GM12878 (cell line): ENCODE data around the gene DISP3. TPM values are rescaled to one million over a fixed set of nuclear protein-coding genes. Genes with fewer than 3 reads are reported as not detected.

Experiments used
- ATAC-seq: fragments of 200-7000 bp; cut with Tn5 transposase; 3 replicates; pipeline ENCODE4 v1.9.1; 2020; ENCODE audit warnings: mild to moderate bottlenecking, moderate library complexity
- BruUV-seq: library from RNA; stranded (reverse); fragments of 400-500 nt; replicated peaks from 2 replicates; lab custom pipeline; 2021; lab: Mats Ljungman, UMichigan
- CTCF ChIA-PET: fragments of 300-600 bp; sonication (Branson Sonifier 250); formaldehyde crosslinking; extraction: SDS; loops from one replicate; lab custom pipeline; 2021; ENCODE audit warnings: inconsistent platforms; lab: Yijun Ruan, JAX
- POLR2A ChIA-PET: fragments of 350-600 bp; formaldehyde crosslinking; extraction: SDS; loops from one replicate; lab custom pipeline; 2021; ENCODE audit warnings: inconsistent platforms; lab: Charles Lee
- RAD21 ChIA-PET: fragments of 300-600 bp; sonication (Branson Sonifier 250); formaldehyde crosslinking; loops from one replicate; lab custom pipeline; 2023; ENCODE audit warnings: antibody characterized with exemption; ENCODE audit not compliant: unreplicated experiment; lab: Charles Lee
- SMC1A ChIA-PET: fragments of 300-600 bp; sonication (Branson Sonifier 250); formaldehyde crosslinking; loops from one replicate; lab custom pipeline; 2023; ENCODE audit not compliant: unreplicated experiment, uncharacterized antibody; lab: Charles Lee
- DNase-seq: peaks from one replicate; pipeline ENCODE4 v3.0.0-alpha.2; 2011; ENCODE audit warnings: low read depth, low spot score
- FAIRE-seq: peaks from 3 replicates; lab custom pipeline; 2011; peaks lifted over from hg19 to GRCh38; lab: Jason Lieb, UNC
- H2AFZ ChIP-seq: 2 replicates; pipeline ENCODE4 v1.6.0; 2011; ENCODE audit warnings: low read depth, low read length, control low read depth; ENCODE audit not compliant: control insufficient read depth
- H3K27ac ChIP-seq: 2 replicates; pipeline ENCODE4 v1.5.1; 2011; ENCODE audit warnings: control low read depth; ENCODE audit not compliant: control insufficient read depth, insufficient read depth
- H3K27me3 ChIP-seq, 2 experiments: replicated peaks in 1 of 2; 2 replicates each; pipeline versions ENCODE4 v1.6.0 to v1.6.1; 2011; ENCODE audit warnings: low read length in 1 of 2; ENCODE audit not compliant: control insufficient read depth in 2 of 2, insufficient read depth in 2 of 2
- H3K36me3 ChIP-seq, 2 experiments: 2 replicates each; pipeline ENCODE4 v1.5.1; 2011; ENCODE audit warnings: low read length in 1 of 2; ENCODE audit not compliant: control insufficient read depth in 2 of 2, insufficient read depth in 2 of 2
- H3K4me1 ChIP-seq: 2 replicates; pipeline ENCODE4 v1.6.1; 2011; ENCODE audit warnings: mild to moderate bottlenecking, low read length, moderate library complexity, mixed read lengths; ENCODE audit not compliant: control insufficient read depth, insufficient read depth
- H3K4me2 ChIP-seq: 2 replicates; pipeline ENCODE4 v1.6.0; 2011; ENCODE audit warnings: control low read depth; ENCODE audit not compliant: control insufficient read depth, insufficient read depth
- H3K4me3 ChIP-seq: fragments of 200-600 bp; sonication (generic); 2 replicates; pipeline ENCODE4 v1.5.1; 2016
- H3K79me2 ChIP-seq: 2 replicates; pipeline ENCODE4 v1.6.0; 2011; ENCODE audit warnings: low read length; ENCODE audit not compliant: control insufficient read depth, insufficient read depth
- H3K9ac ChIP-seq: 2 replicates; pipeline ENCODE4 v1.8.0; 2011; ENCODE audit warnings: low read length, control low read depth, mixed read lengths; ENCODE audit not compliant: control insufficient read depth, insufficient read depth
- H3K9me3 ChIP-seq: replicated peaks from 3 replicates; pipeline ENCODE4 v1.5.1; 2011; ENCODE audit warnings: mild to moderate bottlenecking, low read length; ENCODE audit not compliant: control insufficient read depth, insufficient read depth
- H4K20me1 ChIP-seq: 2 replicates; pipeline ENCODE4 v1.6.0; 2011; ENCODE audit not compliant: control insufficient read depth, insufficient read depth
- ATF2 ChIP-seq: IDR thresholded peaks from 2 replicates; pipeline ENCODE4 v1.6.1; 2012; ENCODE audit warnings: low read length, inconsistent platforms
- BHLHE40 ChIP-seq, 2 experiments: fragments of 450-650 bp in 1 of 2; IDR thresholded peaks; 2 replicates each; pipeline ENCODE4 v1.6.1; 2011 to 2017; ENCODE audit warnings: low read depth in 2 of 2, borderline replicate concordance in 1 of 2, improper control_type of control experiment in 1 of 2, low read length in 1 of 2, mild to moderate bottlenecking in 1 of 2
- EP300 ChIP-seq, 2 experiments: fragments of 150-350 bp in 1 of 2; IDR thresholded peaks; 2 replicates each; pipeline ENCODE4 v1.6.1; 2011 to 2012; ENCODE audit warnings: low read depth in 2 of 2, low read length in 2 of 2, borderline replicate concordance in 1 of 2, improper control_type of control experiment in 1 of 2, inconsistent platforms in 1 of 2; ENCODE audit not compliant: control insufficient read depth in 1 of 2
- GATAD2B ChIP-seq: fragments of 450-650 bp; conservative IDR thresholded peaks from 2 replicates; pipeline ENCODE4 v1.6.1; 2017; ENCODE audit warnings: low read depth, mild to moderate bottlenecking, moderate library complexity
- KLF5 ChIP-seq: fragments of 450-650 bp; IDR thresholded peaks from 2 replicates; pipeline ENCODE4 v1.6.1; 2014; ENCODE audit warnings: mild to moderate bottlenecking; ENCODE audit not compliant: partially characterized antibody
- MYC ChIP-seq: IDR thresholded peaks from 2 replicates; pipeline ENCODE4 v1.6.1; 2011; ENCODE audit warnings: mild to moderate bottlenecking, low read length, moderate library complexity, inconsistent platforms; ENCODE audit not compliant: insufficient read depth, insufficient replicate concordance, insufficient read length, severe bottlenecking
- NR2C2 ChIP-seq: IDR thresholded peaks from 2 replicates; pipeline ENCODE4 v1.6.1; 2011; ENCODE audit warnings: borderline replicate concordance, low read depth; ENCODE audit not compliant: control insufficient read depth, insufficient read length
- ZNF274 ChIP-seq: IDR thresholded peaks from one replicate; pipeline ENCODE4 v1.8.0; 2011; ENCODE audit not compliant: insufficient read length, insufficient read depth
- in situ Hi-C: fragments of 300-500 bp; cut with MboI; formaldehyde crosslinking; loops from 9 replicates; pipeline ENCODE4 v1.14.3; 2018; ENCODE audit warnings: mixed read lengths
- intact Hi-C: fragments of 100-400 bp; cut with micrococcal nuclease; formaldehyde crosslinking; loops from one replicate; pipeline ENCODE4 v1.14.2; 2022; ENCODE audit not compliant: unreplicated experiment
- polyA plus RNA-seq, 11 experiments: library from polyadenylated mRNA; depleted of rRNA in 4 of 11; unstranded in 6 of 11; stranded (reverse) in 5 of 11; fragments of >200 nt; fragmentation: Nextera tagmentation in 4 of 11; fragmentation: Illumina TruSeq in 1 of 11; extraction: Ambion mirVana in 4 of 11; extraction: Trizol in 1 of 11; gene quantifications; 1 replicate in 1 of 11; 2 replicates in 10 of 11; pipeline versions ENCODE4 v1.2.1 to v1.2.3, GENCODE V29; 2011 to 2016; ENCODE audit warnings: inconsistent platforms in 2 of 11, missing spikeins in 2 of 11, low read depth in 1 of 11
- total RNA-seq, 4 experiments: library from RNA; depleted of rRNA in 3 of 4; stranded (reverse); fragments of >200 nt in 3 of 4; fragmentation: Illumina TruSeq in 1 of 4; extraction: Trizol in 1 of 4; gene quantifications; 2 replicates each; pipeline versions ENCODE4 v1.2.1 to v1.2.3, GENCODE V29; 2013 to 2021
- TF ChIP-seq, protein P1 (sequence below): fragments of 450-650 bp; IDR thresholded peaks from 2 replicates; pipeline ENCODE4 v1.6.1; 2017; ENCODE audit warnings: mild to moderate bottlenecking, low read depth, inconsistent platforms; ENCODE audit not compliant: poor library complexity, severe bottlenecking
- TF ChIP-seq, protein P2 (sequence below): fragments of 450-650 bp; formaldehyde crosslinking; IDR thresholded peaks from 2 replicates; pipeline ENCODE4 v1.5.0; 2022; ENCODE audit warnings: mild to moderate bottlenecking, missing genetic modification characterization
- TF ChIP-seq, protein P3 (sequence below): fragments of 450-650 bp; IDR thresholded peaks from 2 replicates; pipeline ENCODE4 v1.6.1; 2018; ENCODE audit warnings: mild to moderate bottlenecking, low read depth, moderate library complexity; ENCODE audit not compliant: partially characterized antibody
- TF ChIP-seq, protein P4 (sequence below): fragments of 450-650 bp; IDR thresholded peaks from 2 replicates; pipeline ENCODE4 v1.6.1; 2017; ENCODE audit warnings: borderline replicate concordance

Gene DISP3
- total and polyA plus RNA-seq, 10 of the 15 experiments (the other 5 are each of a cell fraction or from before 2014, with no cell fraction given) = under 0.01 to 0.18 (median 0.09) TPM; not detected in 2

DNA sequence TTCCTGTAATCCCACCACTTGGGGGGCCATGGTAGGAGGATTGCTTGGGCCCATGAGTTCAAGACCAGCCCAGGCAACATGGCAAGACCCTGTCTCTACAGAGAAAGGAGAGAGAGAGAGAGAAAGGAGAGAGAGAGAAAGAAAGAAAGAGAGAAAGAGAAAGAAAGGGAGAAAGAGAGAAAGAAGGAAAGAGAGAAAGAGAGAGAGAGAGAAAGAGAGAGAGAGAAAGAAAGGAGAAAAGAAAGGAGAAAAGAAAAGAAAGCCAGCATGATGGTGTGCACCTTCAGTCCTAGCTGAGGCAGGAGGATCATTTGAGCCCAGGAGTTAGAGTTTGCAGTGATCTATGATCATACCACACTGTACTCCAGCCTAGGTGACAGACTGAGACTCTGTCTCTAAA lies 82.8 kb downstream of the DISP3 start:
- no peak overlapping the region for H3K27ac ChIP-seq
- CTCF ChIA-PET = no interaction called here
- FAIRE-seq = no peak
- BruUV-seq = no TSS peak
- H4K20me1 ChIP-seq = no peaks in the 10 kb centered on the region
- no peak overlapping the region for H3K9ac ChIP-seq
- no peak for DNase-seq
- in situ Hi-C loops = no loop called here
- no peaks in the 10 kb centered on the region for H3K79me2 ChIP-seq
- H3K4me2 ChIP-seq = no peak overlapping the region
- H3K4me1 ChIP-seq = no peaks in the 10 kb centered on the region
- no peak for ATAC-seq
- H3K4me3 ChIP-seq = no peak overlapping the region
- H2AFZ ChIP-seq = no peak overlapping the region
- intact Hi-C loops = no loop called here
- no peaks in the 10 kb centered on the region for H3K36me3 ChIP-seq
- SMC1A ChIA-PET = no interaction called here
- RAD21 ChIA-PET = no interaction called here
- peaks cover 0 to 5% of the 10 kb centered on the region in 2 experiments; a peak in 3 of 4 replicates for H3K27me3 ChIP-seq
- H3K9me3 ChIP-seq = no peaks in the 10 kb centered on the region
- POLR2A ChIA-PET = no interaction called here
- TF ChIP-seq GATAD2B (no peak), BHLHE40 (IDR thresholded peaks at IDR 0.05; ENCODE audit: borderline replicate concordance in 1 of 2, low read depth in 2 of 2, low read length in 1 of 2) (no peak), NR2C2 (no peak), MYC (no peak), EP300 (IDR thresholded peaks at IDR 0.05; ENCODE audit: borderline replicate concordance in 1 of 2, control insufficient read depth in 1 of 2, low read depth in 2 of 2, low read length in 2 of 2) (no peak), ATF2 (no peak), ZNF274 (no peak), KLF5 (no peak)
- TF ChIP-seq, protein P1, sequence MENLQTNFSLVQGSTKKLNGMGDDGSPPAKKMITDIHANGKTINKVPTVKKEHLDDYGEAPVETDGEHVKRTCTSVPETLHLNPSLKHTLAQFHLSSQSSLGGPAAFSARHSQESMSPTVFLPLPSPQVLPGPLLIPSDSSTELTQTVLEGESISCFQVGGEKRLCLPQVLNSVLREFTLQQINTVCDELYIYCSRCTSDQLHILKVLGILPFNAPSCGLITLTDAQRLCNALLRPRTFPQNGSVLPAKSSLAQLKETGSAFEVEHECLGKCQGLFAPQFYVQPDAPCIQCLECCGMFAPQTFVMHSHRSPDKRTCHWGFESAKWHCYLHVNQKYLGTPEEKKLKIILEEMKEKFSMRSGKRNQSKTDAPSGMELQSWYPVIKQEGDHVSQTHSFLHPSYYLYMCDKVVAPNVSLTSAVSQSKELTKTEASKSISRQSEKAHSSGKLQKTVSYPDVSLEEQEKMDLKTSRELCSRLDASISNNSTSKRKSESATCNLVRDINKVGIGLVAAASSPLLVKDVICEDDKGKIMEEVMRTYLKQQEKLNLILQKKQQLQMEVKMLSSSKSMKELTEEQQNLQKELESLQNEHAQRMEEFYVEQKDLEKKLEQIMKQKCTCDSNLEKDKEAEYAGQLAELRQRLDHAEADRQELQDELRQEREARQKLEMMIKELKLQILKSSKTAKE = no peak
- TF ChIP-seq, protein P2, sequence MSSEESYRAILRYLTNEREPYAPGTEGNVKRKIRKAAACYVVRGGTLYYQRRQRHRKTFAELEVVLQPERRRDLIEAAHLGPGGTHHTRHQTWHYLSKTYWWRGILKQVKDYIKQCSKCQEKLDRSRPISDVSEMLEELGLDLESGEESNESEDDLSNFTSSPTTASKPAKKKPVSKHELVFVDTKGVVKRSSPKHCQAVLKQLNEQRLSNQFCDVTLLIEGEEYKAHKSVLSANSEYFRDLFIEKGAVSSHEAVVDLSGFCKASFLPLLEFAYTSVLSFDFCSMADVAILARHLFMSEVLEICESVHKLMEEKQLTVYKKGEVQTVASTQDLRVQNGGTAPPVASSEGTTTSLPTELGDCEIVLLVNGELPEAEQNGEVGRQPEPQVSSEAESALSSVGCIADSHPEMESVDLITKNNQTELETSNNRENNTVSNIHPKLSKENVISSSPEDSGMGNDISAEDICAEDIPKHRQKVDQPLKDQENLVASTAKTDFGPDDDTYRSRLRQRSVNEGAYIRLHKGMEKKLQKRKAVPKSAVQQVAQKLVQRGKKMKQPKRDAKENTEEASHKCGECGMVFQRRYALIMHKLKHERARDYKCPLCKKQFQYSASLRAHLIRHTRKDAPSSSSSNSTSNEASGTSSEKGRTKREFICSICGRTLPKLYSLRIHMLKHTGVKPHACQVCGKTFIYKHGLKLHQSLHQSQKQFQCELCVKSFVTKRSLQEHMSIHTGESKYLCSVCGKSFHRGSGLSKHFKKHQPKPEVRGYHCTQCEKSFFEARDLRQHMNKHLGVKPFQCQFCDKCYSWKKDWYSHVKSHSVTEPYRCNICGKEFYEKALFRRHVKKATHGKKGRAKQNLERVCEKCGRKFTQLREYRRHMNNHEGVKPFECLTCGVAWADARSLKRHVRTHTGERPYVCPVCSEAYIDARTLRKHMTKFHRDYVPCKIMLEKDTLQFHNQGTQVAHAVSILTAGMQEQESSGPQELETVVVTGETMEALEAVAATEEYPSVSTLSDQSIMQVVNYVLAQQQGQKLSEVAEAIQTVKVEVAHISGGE (CRISPR knock-in tag) = no peak
- TF ChIP-seq, protein P3, sequence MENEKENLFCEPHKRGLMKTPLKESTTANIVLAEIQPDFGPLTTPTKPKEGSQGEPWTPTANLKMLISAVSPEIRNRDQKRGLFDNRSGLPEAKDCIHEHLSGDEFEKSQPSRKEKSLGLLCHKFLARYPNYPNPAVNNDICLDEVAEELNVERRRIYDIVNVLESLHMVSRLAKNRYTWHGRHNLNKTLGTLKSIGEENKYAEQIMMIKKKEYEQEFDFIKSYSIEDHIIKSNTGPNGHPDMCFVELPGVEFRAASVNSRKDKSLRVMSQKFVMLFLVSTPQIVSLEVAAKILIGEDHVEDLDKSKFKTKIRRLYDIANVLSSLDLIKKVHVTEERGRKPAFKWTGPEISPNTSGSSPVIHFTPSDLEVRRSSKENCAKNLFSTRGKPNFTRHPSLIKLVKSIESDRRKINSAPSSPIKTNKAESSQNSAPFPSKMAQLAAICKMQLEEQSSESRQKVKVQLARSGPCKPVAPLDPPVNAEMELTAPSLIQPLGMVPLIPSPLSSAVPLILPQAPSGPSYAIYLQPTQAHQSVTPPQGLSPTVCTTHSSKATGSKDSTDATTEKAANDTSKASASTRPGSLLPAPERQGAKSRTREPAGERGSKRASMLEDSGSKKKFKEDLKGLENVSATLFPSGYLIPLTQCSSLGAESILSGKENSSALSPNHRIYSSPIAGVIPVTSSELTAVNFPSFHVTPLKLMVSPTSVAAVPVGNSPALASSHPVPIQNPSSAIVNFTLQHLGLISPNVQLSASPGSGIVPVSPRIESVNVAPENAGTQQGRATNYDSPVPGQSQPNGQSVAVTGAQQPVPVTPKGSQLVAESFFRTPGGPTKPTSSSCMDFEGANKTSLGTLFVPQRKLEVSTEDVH = no peak
- TF ChIP-seq, protein P4, sequence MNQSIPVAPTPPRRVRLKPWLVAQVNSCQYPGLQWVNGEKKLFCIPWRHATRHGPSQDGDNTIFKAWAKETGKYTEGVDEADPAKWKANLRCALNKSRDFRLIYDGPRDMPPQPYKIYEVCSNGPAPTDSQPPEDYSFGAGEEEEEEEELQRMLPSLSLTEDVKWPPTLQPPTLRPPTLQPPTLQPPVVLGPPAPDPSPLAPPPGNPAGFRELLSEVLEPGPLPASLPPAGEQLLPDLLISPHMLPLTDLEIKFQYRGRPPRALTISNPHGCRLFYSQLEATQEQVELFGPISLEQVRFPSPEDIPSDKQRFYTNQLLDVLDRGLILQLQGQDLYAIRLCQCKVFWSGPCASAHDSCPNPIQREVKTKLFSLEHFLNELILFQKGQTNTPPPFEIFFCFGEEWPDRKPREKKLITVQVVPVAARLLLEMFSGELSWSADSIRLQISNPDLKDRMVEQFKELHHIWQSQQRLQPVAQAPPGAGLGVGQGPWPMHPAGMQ = no peak
